HG03097 (cell line): ENCODE results near the gene VGLL4.

Experiments used
- ATAC-seq: cut with Tn5 transposase; IDR thresholded peaks from one replicate; pipeline ENCODE4 v1.9.1; 2021; ENCODE audit not compliant: unreplicated experiment, low FRiP score

VGLL4 gene

DNA sequence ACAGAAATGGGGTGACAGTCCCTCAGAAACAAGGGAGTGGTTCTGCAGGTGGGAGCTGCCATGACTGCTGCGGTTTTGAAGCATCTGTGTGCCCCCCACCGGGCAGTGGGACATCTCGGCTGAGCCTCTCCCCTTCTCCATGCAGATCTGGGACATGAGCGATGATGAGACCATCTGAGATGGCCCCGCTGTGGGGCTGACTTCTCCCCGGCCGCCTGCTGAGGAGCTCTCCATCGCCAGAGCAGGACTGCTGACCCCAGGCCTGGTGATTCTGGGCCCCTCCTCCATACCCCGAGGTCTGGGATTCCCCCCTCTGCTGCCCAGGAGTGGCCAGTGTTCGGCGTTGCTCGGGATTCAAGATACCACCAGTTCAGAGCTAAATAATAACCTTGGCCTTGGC lies 89.0 kb downstream of the VGLL4 start:
- ATAC-seq = no peak

DNA sequence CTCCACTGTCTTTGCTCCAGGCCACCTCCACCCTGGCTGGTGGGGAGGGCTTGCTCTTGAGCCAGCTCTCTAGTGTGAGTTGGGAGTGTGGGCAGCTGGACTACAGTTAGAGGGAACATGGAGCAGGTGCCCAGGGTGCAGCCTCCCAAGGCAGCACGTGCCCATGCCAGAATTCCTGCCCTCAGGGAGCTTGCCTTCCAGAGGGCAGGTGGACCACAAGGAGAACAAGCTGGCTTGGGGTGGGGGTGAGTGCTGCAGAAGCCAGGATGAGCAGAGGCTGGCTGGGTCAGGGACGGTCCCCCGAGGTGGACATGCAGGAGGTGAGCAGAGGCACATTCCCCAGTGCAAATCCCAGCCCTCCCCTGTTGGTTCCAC lies 89.5 kb downstream of the VGLL4 start:
- ATAC-seq = no peak

DNA sequence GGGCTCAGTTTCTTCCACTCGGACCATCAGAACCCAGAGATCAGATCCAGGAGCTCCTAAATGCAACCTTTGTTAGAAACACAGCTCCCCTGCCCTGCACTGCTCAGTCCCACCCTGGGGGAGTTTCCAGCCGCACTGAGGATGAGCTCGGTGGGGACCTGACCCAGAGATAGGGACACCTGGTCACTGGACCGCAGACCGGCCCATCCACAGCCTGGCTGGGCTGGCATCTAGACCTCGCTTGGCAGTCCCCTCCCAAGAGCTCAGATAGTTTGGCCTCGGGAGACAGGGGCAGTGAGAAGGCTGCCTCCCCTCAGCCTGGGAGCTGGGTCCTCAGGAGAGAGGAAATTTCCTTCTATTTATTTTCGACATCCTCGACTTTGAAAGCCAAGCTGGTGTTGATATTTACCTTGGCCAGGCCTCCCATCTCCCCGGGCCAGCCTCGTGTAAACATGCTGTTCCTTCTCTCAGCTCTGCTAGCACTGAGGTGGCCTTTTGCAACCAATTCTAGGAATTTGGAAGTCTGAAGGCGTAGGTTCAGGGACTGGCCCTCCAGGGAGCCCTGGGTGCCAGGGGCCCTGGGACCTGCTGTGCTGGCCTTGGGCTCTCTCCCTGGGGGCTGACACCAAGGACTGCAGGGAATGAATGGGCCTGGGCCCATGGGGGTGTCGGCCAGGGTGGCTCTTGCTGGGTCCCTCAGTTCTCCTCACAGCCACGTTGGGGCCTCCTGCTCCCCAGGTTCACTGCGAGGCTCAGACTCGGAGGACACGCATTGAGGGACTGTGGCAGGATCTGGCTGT lies 90.1 kb downstream of the VGLL4 start:
- ATAC-seq = no peak

DNA sequence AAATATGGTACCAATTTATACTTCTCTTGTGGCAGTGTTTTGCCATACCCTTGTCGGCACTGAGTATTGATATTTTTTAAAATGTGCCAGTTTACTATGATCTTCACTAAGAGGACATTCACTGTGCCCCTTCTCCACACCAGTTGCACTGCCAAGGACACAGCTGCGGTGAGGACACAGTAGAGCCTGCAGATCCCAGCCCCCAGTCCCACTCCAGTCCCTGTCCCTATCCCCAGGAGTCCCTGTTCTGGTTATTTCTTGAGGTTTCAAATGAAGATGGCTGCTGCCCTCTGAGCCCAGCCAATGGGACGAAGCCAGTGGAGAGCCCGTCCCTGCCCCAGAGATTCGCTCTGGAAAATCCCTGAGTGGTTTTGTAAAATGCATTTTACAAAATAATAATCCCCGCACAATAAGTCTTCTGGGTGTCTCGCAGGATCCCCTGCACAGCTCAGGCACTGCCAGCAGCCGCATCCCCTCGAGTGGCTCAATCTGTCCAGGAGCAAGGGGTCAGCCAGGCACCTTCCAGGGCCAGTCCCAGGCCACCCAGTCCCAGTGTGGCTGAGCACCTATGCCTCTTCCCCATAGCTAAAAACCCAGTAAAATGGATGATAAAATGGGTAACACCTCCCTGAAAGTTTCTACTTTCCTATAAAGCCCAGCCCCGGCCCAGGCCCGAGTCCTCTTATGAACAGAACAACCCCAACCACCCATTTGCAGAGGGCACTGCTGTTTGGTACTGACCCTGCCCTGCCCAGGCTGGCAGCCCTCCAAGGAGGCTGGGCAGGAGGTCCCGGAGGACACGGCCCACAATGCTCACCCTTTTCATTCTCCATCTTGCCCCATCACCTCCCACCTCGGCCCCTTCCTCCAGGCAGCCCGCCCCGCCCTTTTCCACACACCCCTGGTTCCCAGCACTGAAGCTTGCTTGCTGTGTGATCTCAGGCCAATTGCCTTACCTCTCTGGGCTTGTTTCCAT lies 91.1 kb downstream of the VGLL4 start:
- ATAC-seq = no peak

DNA sequence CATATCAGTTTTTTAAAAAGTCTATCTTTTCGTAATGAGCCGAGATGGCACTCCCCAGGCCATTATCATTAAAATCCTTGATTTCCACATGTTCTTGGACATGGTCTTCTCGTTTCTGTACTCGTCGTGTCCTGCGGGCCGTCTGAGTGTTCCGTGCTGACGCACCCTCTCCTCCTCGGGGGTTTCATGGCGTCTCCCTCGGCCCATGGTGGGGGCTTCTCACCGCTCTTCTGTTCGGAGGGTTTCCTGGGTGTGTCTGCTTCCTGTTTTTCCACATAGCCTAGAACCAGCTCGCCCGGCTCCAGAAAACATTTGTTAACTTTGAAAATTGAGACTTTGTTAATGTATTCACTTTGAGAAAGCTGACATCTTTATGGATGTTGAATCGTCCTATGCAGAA lies 92.7 kb downstream of the VGLL4 start:
- ATAC-seq = no peak

DNA sequence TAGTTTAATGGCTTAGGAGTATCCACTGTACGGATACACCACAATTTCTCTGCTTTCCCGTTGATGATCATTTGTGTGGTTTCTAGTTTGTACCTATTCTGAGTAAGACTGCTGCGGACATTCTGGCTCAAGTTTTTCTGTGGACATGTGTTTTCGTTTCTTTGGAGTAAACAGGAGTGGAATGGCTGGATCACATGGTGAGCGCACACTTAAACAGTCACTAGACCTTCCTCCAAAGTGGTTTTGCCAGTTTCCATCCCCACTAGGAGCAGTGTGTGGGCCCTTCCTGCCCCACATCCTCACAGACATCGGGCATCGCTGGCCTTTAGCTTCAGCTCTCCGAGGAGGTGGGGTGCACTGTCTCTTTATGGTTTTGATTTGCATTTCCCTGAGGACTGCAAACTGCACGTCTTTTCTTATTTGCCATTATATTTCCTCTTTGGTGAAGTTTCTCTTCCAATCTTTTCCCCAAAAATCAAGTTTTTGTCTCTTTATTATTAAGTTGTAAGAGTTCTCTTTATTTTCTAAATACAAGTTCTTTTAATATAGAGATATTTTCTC lies 94.1 kb downstream of the VGLL4 start:
- ATAC-seq = no peak

DNA sequence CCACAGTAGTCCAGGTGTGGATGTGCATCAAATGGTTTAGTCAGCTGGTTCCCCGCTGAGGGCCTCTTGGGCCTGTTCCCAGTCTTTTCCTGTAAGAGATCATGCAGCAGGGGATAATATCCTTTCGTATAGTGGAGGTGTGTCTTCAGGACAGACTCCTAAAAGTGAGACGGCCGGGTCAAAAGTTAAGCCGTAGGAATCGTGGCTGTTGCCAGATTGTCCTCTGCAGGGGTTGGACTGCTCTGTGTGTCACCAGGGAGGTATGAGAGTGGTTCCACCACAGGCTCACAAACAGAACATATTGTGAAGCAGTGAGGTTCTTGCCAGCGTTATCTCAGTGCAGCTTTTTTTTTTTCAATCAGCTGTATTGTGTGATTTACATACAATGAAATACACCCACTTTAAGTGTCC lies 95.0 kb downstream of the VGLL4 start:
- ATAC-seq = no peak

DNA sequence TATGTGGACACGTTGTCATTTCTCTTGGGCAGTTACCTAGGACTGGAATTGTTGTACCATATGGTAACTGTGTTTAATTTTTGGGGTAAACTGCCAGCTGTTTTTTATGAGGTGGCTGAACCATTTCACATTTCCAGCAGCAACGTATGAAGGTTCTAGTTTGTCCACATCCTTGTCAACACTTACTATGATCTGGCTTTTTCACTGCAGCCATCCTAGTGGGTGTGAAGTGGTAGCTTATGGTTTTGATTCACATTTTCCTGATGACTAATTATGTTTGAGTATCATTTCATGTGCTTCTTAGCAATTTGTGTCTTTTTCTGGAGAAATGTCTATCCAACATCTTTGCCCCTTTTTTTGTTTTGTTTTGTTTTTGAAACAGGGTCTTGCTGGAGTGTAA lies 96.2 kb downstream of the VGLL4 start:
- ATAC-seq = no peak

DNA sequence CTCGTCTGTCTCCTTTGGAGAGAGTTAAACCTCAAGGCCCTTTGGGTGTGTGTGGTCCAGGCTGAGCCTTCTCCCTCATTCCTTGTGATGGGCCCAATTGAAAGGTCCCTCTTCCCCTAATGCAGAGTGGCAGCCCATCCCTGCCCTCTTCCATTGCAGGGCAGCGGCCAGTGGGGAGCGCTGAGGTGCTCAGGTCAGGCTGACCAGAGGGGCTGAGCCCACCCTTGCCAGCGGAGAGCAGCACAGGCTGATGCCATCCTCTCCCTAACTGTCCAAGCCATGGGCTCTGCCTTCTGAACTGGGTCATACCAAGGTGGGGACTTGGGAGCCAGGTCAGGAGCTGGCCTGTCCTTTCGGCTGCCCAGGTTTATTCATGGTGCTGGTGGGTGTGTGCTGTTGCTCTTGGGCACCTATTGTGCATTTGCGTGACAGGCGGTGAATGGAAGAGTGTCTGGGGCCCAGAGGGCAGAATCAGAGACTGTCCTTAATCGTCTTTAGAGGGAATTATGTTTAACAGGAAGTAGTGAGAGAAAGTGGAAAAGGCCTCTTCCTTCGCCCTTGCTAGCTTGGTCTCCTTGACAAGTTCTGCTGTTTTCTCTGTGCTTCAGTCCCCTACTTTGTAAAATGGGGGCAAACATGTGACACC lies 96.9 kb downstream of the VGLL4 start:
- ATAC-seq = no peak

DNA sequence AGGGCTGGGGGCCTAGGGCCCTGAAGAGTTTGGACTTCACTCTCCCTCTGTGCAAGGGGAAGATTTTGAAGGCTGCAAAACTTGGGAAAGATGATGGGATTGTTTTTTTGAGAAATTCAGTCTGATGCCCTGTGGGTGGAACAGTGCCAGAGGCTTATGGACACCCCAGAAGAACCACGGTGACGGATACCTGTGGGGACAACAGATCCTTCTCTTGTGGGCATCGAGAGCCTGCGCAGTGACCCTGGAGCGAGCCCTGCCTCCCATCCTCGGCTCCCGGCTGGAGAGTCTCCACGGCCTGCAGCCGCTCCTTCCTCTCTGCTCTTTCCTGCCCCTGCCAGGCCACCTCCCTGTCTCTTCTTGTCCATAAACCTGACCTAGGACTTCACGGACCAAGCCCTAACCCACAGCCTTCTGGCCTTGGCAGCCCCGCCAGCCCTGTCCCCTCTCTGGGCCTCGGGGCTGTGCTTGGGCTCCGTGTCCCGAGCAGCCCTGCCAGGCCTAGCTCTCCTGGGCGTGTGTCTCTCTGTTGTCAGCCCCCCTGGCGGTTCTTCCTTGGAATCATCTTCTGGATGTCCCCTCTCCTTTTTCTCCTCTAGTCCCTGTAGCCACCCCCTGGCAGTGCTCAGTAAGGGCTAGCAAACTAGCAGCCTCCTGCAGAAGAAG lies 98.4 kb downstream of the VGLL4 start:
- no peak for ATAC-seq

DNA sequence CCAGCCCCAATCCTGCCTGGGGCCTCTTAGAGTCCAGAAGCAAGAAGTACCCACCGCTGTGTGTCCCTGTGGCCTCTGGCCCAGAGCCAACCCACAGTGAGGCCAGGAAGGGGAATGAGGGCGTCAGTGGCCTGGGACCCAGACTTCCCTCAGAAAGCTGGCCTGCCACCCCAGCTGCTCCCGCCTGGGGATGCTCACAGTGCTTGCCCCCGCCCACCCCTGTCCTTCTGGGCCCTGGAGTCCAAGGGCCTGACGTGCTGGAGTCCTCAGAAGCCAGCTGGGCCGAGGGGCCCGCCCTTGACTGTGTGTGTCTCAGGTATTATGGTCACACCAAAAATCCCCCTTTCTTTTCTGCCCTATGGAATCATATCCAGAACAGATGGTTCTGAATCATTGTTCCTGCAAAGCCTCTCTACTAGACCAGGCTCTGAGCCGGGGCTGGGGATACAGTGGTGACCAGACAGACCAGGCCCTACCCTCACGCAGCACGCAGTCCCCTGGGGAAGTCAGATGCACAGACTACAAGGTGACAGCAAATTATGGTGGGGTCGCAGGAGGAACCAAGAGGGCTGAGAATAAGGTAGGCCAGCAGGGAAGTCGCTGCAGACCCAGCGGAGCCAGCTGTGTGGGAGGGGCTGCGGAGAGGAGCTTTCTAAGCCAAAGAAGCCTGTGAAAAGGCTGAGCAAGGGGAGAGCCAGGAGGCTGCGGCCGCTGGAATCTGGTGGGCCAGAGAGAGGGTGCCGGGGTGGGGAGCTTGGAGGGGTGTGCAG lies 99.1 kb downstream of the VGLL4 start:
- ATAC-seq = no peak

DNA sequence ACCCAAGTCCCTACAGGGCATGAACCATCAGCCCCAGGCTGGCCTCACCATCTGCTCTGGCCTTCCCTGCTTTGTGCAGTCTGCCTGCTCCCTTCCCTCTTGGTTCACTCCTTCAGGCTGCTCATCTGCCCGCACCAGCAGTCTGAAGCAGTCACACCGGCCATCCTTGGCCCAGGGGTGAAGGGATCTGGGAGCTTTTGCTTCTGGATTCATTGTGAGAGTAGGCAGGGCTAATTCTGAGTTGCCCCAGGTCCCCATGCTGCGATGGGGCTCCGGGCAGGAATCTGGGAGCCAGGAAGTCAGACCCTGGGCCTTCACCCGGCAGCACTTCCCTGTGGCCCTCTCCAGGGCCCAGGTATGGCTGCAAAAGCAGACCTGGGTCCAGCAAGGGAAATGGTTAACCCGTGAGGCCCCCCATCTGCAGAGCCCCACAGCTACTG lies 99.7 kb downstream of the VGLL4 start:
- ATAC-seq = no peak

DNA sequence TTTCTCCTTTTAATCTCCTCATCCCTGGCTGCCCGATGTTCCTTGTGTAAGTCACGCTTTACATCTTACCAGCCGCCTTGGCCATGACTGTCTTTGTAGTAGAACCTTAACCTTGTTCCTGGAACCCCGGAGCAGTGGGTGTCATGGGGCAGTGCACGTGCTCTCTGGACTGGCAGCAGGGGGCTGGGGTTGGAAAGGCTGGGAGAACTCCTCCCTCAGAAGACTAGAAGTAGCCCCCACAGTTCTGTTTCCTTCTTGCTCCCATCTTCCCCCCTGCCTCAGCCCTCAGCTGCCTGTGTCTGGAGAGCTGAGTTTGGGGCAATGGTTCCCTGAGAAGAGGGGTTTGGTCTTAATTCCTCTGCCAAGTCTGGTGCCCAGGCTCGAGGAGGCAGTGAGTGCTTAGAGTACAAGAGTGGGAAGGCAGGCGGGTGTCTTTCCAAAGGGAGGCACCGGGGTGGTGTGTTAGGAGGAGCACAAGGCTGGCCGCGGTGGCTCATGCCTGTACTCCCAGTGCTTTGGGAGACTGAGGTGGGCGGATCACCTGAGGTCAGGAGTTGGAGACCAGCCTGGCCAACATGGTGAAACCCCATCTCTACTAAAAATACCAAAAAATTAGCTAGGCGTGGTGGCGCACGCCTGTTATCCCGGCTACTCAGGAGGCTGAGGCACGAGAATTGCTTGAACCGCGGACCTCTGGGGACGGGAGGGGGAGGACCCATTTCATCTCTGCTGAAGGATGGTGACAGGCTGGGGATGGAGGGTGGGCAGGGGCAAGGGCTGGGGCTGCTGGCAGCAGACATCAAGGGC lies 100.4 kb downstream of the VGLL4 start:
- ATAC-seq = no peak

DNA sequence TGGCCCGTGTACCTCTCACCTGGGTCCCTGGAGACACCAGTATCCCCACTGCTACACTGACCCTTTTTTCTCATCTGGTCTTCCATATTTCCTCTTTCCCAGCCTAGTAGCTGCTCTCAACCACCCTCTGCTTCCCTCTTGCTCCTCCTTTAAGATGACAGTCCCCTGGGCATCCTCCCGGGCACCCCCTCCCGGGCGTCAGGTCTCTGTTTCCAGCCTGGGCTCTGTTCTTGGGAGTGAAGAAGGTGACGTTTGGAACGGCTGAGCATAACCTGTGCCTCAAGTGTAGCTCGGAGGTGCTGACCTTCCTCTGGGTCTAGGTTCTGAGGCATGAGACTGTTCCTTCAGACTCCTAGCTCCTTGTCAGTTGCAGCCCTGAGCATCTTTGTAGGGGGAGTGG lies 101.2 kb downstream of the VGLL4 start:
- no peak for ATAC-seq

DNA sequence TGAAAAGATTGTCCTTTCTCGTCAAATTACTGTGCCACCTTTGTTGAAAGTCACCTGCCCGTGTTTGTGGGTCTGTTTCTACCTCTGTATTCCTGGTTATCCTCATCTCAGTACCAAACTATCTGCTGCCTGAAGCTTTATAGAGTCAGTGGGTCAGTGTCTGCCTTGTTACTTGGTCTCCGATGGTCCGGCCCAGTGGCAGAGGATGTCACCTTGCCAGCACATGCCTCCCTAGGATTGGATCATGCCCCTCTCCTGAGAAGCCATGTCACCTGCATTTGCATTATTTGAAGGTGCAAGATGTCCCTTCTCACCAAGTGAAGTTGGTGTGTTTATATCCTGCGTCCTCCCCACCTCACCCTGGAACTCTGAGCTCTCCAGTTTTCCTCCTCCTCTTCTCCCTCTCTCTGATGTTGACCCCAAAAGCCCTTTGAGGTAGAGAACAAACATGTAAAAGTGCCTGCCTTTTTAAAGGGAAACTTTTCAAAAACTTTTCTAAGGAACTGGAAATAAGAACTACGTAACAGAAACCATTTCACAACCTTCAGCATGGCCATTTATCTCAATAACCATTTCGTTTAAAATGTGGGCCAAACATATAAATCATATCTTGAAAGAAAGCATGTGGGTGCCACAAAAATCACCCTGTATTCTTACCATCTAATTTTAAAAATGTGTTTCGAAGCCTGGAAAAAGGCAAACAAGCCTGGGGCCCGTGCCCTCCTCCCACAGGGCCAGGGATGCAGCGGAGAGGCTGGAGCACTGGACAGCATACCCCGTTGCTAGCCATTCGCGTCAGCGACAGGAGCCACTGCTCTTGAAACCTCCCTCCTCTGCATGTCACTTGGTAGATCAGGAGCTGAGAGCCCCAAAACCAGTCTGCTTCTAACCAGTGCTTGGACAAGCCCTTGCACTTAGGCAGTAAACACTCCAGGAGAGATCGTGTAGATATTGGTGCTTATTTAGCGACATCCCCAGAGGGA lies 102.1 kb downstream of the VGLL4 start:
- ATAC-seq = no peak

DNA sequence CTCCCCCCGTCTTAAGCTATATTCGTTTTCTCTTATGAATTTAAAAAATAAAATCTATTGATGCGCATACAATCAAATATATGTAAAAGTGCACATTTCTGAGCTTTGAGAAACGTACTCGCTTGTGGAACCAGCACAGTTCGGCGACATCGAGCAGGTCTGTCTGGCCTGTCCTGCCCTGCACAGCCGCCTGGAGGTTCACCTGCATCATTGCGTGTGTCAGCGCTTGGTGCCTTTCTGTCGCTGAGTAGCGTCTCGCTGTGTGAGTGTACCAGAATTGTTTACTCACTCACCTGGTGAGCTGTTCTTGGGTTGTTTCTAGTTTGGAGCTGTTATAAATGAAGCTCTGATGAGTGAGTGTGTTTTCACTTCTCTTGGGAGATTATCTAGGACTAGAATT lies 104.0 kb downstream of the VGLL4 start:
- ATAC-seq = no peak

DNA sequence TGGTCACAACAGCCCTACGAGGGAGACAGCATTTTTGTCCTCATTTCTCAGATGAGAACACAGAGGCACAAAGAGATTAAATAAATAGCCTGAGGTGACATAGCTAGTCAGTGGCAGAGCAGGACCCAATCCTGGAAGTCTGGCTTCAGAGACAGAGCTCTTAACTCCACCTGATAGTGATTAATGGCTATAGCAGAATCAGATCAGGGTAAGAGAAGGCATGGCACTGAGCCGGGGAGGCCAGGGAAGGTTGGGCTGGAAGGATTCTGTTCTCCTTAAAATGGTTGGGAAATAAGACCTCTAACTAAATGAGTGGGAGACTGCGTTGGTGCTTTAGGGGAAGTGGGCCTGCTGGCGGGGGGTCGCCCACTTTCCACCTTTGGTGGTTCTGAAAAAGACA lies 104.5 kb downstream of the VGLL4 start:
- ATAC-seq = no peak

DNA sequence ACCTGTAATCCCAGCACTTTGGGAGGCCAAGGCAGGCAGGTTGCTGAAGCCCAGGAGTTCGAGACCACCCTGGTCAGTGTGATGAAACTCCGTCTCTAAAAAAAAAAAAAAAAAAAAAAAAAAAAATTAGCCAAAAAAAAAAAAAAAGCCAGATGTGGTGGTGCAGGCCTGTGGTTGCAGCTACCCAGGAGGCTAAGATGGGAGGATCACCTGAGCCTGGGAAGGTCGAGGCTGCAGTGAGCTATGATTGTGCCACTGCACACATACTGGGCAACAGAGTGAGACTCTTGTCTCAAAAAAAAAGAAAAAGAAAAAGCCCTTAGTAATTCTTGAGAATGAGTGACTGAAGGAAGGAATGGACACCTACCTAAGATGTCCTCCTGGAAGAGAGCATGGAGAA lies 105.1 kb downstream of the VGLL4 start:
- no peak for ATAC-seq
